ENCODE measurements around the gene SPATA20. TPM values are rescaled to one million over a fixed set of nuclear protein-coding genes. Genes with fewer than 3 reads are reported as not detected.

The SPATA20 gene
- total RNA-seq, result 82.5 and 155 TPM in 2 replicates

GRCh38 chr17:50547035-50547735 lies at the start of gene SPATA20:
Gene SPATA20, plus strand, starts transcription at chr17:50547174. Its CDS starts 35 bp downstream, at chr17:50547209.

GRCh38 chr17:50507871-50508572 lies 39.0 kb upstream of the SPATA20 start, which contains the start of gene MYCBPAP:
Gene MYCBPAP, plus strand, starts transcription at chr17:50508439. Its CDS starts 236 bp downstream, at chr17:50508675.

GRCh38 chr17:50532452-50533024 lies 14.4 kb upstream of the SPATA20 start, which contains the start of gene EPN3:
Gene EPN3, plus strand, starts transcription at chr17:50532735. Its CDS starts 3,822 bp downstream, at chr17:50536557.

DNA sequence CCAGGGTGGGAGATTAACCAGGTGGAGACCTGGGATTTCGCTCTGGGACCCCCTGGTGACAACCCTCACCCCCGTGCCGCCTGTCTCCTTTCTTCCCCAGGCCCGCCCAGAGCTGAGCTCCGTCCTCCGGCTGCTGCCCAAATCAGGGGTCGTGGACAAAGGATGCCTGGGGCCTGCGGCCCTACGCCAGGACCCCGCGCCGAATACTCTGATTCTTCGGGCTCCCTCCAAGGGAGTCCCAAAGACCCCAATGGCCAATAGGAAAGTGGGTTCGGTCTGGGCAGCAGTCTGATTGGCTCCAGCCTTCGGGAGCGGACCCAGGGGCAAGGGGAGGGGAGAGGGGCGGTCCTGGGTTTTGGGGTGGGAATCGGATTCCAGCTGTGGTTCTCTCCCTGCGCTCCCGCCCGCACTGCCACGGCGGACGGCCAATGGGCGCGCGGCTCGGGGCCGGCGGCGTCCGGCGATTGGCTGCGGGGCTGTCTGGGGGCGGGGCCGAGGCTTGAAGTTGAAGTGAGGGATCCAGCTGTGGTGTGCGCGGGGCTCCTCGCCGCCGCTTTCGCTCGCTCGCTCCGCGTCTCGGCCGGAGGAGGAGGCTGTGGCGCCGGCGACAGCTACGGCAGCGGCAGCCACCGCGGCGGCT lies 13.3 kb downstream of the SPATA20 start, which contains the start of gene CACNA1G:
CACNA1G (plus strand) TSS at position 531 of the 640 bp plus-strand sequence. CDS start 745 bp downstream, outside the sequence.

Other genes starting within 250 kb of the SPATA20 start
- 53.1 and 59.3 TPM in 2 replicates for gene XYLT2, start 201.0 kb upstream of the SPATA20 start, total RNA-seq
- 46.6 and 58.8 TPM in 2 replicates for gene MRPL27, start 174.0 kb upstream of the SPATA20 start, total RNA-seq
- 0.32 and 0.85 TPM in 2 replicates for gene EME1, start 173.9 kb upstream of the SPATA20 start, total RNA-seq
- 154 and 158 TPM in 2 replicates for gene LRRC59, start 149.7 kb upstream of the SPATA20 start, total RNA-seq
- gene ACSF2, start 121.0 kb upstream of the SPATA20 start, total RNA-seq, result 17.5 and 27.4 TPM in 2 replicates
- gene CHAD, start 78.3 kb upstream of the SPATA20 start, total RNA-seq, result not detected in 2 replicates
- gene RSAD1, start 68.3 kb upstream of the SPATA20 start, total RNA-seq, result 22.4 and 25.3 TPM in 2 replicates
- 0.97 and 1.1 TPM in 2 replicates for gene MYCBPAP, start 38.7 kb upstream of the SPATA20 start, total RNA-seq
- gene EPN3, start 14.4 kb upstream of the SPATA20 start, total RNA-seq, result not detected in 2 replicates
- gene CACNA1G, start 13.5 kb downstream of the SPATA20 start, total RNA-seq, result 0.97 and 2.9 TPM in 2 replicates
- gene ABCC3, start 87.7 kb downstream of the SPATA20 start, total RNA-seq, result 20.9 and 24.8 TPM in 2 replicates
- gene ANKRD40, start 160.7 kb downstream of the SPATA20 start, total RNA-seq, result 48.1 and 50.8 TPM in 2 replicates
- 15.8 and 22.2 TPM in 2 replicates for gene LUC7L3, start 172.4 kb downstream of the SPATA20 start, total RNA-seq
- gene ANKRD40CL, start 220.3 kb downstream of the SPATA20 start, total RNA-seq, result not detected in 2 replicates